GM12874 (cell line): ENCODE measurements around the gene ALDH7A1.

Experiments
- CTCF ChIP-seq: IDR thresholded peaks from 2 replicates; pipeline ENCODE4 v1.5.1; 2011; ENCODE audit warnings: low read depth, mild to moderate bottlenecking, control low read depth, low read length, moderate library complexity; ENCODE audit not compliant: insufficient read depth

Gene ALDH7A1

GRCh38 chr5:126594748-126595485 is at the start of gene ALDH7A1:
TSS of gene ALDH7A1 (minus strand) at chr5:126595219. CDS start at chr5:126595198, 21 bp downstream.
- TF ChIP-seq CTCF: no peak

GRCh38 chr5:126641387-126641786 is 46.4 kb upstream of the ALDH7A1 start:
- no peak for TF ChIP-seq CTCF

GRCh38 chr5:126640866-126641265 is 45.8 kb upstream of the ALDH7A1 start:
- no peak for TF ChIP-seq CTCF

- TF ChIP-seq CTCF: no peak
These were observed 41.9 kb upstream of the ALDH7A1 start for GRCh38 chr5:126636956-126637355.

GRCh38 chr5:126635585-126635984 is 40.6 kb upstream of the ALDH7A1 start:
- no peak for TF ChIP-seq CTCF

- no peak for TF ChIP-seq CTCF
These were observed 38.5 kb upstream of the ALDH7A1 start for GRCh38 chr5:126633552-126633951.

GRCh38 chr5:126631920-126632319 is 36.9 kb upstream of the ALDH7A1 start:
- no peak for TF ChIP-seq CTCF

- TF ChIP-seq CTCF: no peak
These were observed 33.1 kb upstream of the ALDH7A1 start for GRCh38 chr5:126628102-126628501.
